Measurements from ENCODE around the gene EZH2.

The EZH2 gene

GRCh38 chr7:148856578-148856881 is 27.6 kb downstream of the EZH2 start:
- Histone ChIP-seq H3K27me3 (ENCODE audit: insufficient read depth, low read length) (no peaks in the 10 kb centered on the region), H3K4me2 (ENCODE audit: low read length) (no peak overlapping the region), H3K79me1 (ENCODE audit: low read length) (no peaks in the 10 kb centered on the region), H2BK5ac (ENCODE audit: low read depth, low read length, poor library complexity) (no peak overlapping the region), H2AK5ac (ENCODE audit: low read length) (no peak overlapping the region), H3K36me3 (ENCODE audit: control insufficient read depth in 1 of 2, insufficient read depth in 2 of 2, low read length in 2 of 2) (no peaks in the 10 kb centered on the region), H3K23ac (ENCODE audit: low read length) (no peak overlapping the region), H3K9ac (ENCODE audit: low read length) (no peak overlapping the region), H3K79me2 (ENCODE audit: control insufficient read depth, insufficient read depth, low read length, poor library complexity) (peaks cover 5% of the 10 kb centered on the region), H3K18ac (ENCODE audit: low read length) (no peak overlapping the region), H3K27ac (ENCODE audit: low read depth, low read length) (no peak overlapping the region), H2AFZ (ENCODE audit: insufficient read depth, low read length, poor library complexity) (no peak overlapping the region), H3K4me3 (ENCODE audit: low read depth, low read length) (no peak overlapping the region), H2BK120ac (ENCODE audit: insufficient read depth, low read length, poor library complexity) (no peak overlapping the region), H4K8ac (ENCODE audit: low read depth, low read length) (no peak overlapping the region), H3K4me1 (ENCODE audit: control insufficient read depth in 1 of 2, insufficient read depth in 2 of 2, low read length in 2 of 2) (peaks cover 0 to 5% of the 10 kb centered on the region in 2 experiments), H2BK12ac (ENCODE audit: low read length) (no peak overlapping the region), H3K9me3 (ENCODE audit: insufficient read depth, low read depth, low read length) (no peaks in the 10 kb centered on the region), H4K91ac (ENCODE audit: low read depth, low read length) (no peak overlapping the region), H3K14ac (ENCODE audit: low read length) (no peak overlapping the region), H4K12ac (ENCODE audit: low read depth, low read length) (no peak overlapping the region), H3K4ac (ENCODE audit: low read depth, low read length) (no peak overlapping the region)
- no peak for DNase-seq
- WGBS (ENCODE audit: extremely low coverage, insufficient coverage, insufficient read length), result no CpG with 5 or more reads among the region's 2 CpGs

GRCh38 chr7:148854983-148855382 is 29.1 kb downstream of the EZH2 start:
- H4K8ac ChIP-seq (ENCODE audit: low read depth, low read length), result no peak overlapping the region
- no peak overlapping the region for H3K9ac ChIP-seq (ENCODE audit: low read length)
- H4K91ac ChIP-seq (ENCODE audit: low read depth, low read length), result no peak overlapping the region
- no peaks in the 10 kb centered on the region for H3K27me3 ChIP-seq (ENCODE audit: insufficient read depth, low read length)
- peaks cover 0 to 2% of the 10 kb centered on the region in 2 experiments for H3K4me1 ChIP-seq (ENCODE audit: control insufficient read depth in 1 of 2, insufficient read depth in 2 of 2, low read length in 2 of 2)
- H3K14ac ChIP-seq (ENCODE audit: low read length), result no peak overlapping the region
- no peaks in the 10 kb centered on the region for H3K9me3 ChIP-seq (ENCODE audit: insufficient read depth, low read depth, low read length)
- H2BK5ac ChIP-seq (ENCODE audit: low read depth, low read length, poor library complexity), result no peak overlapping the region
- no peak overlapping the region for H3K27ac ChIP-seq (ENCODE audit: low read depth, low read length)
- H3K79me2 ChIP-seq (ENCODE audit: control insufficient read depth, insufficient read depth, low read length, poor library complexity), result peaks cover 5% of the 10 kb centered on the region
- H3K4ac ChIP-seq (ENCODE audit: low read depth, low read length), result peak overlapping the region; percentile 47
- no peak overlapping the region for H3K18ac ChIP-seq (ENCODE audit: low read length)
- no peak overlapping the region for H3K23ac ChIP-seq (ENCODE audit: low read length)
- no peaks in the 10 kb centered on the region for H3K36me3 ChIP-seq (ENCODE audit: control insufficient read depth in 1 of 2, insufficient read depth in 2 of 2, low read length in 2 of 2)
- WGBS (ENCODE audit: extremely low coverage, insufficient coverage, insufficient read length), result no CpG with 5 or more reads among the region's 1 CpG
- no peak overlapping the region for H2AFZ ChIP-seq (ENCODE audit: insufficient read depth, low read length, poor library complexity)
- no peaks in the 10 kb centered on the region for H3K79me1 ChIP-seq (ENCODE audit: low read length)
- no peak for DNase-seq
- no peak overlapping the region for H4K12ac ChIP-seq (ENCODE audit: low read depth, low read length)
- no peak overlapping the region for H3K4me3 ChIP-seq (ENCODE audit: low read depth, low read length)
- no peak overlapping the region for H3K4me2 ChIP-seq (ENCODE audit: low read length)
- H2BK12ac ChIP-seq (ENCODE audit: low read length), result no peak overlapping the region
- no peak overlapping the region for H2BK120ac ChIP-seq (ENCODE audit: insufficient read depth, low read length, poor library complexity)
- no peak overlapping the region for H2AK5ac ChIP-seq (ENCODE audit: low read length)

- no peak overlapping the region for H4K91ac ChIP-seq (ENCODE audit: low read depth, low read length)
- no peaks in the 10 kb centered on the region for H3K36me3 ChIP-seq (ENCODE audit: control insufficient read depth in 1 of 2, insufficient read depth in 2 of 2, low read length in 2 of 2)
- H4K8ac ChIP-seq (ENCODE audit: low read depth, low read length), result no peak overlapping the region
- H3K4ac ChIP-seq (ENCODE audit: low read depth, low read length), result peak overlapping the region; percentile 4
- no peak overlapping the region for H2BK5ac ChIP-seq (ENCODE audit: low read depth, low read length, poor library complexity)
- H3K4me1 ChIP-seq (ENCODE audit: control insufficient read depth in 1 of 2, insufficient read depth in 2 of 2, low read length in 2 of 2), result peaks cover 2% of the 10 kb centered on the region in 2 experiments
- H3K27me3 ChIP-seq (ENCODE audit: insufficient read depth, low read length), result no peaks in the 10 kb centered on the region
- no peak overlapping the region for H2AFZ ChIP-seq (ENCODE audit: insufficient read depth, low read length, poor library complexity)
- H3K23ac ChIP-seq (ENCODE audit: low read length), result no peak overlapping the region
- H3K9ac ChIP-seq (ENCODE audit: low read length), result no peak overlapping the region
- no peak overlapping the region for H3K18ac ChIP-seq (ENCODE audit: low read length)
- no peaks in the 10 kb centered on the region for H3K79me1 ChIP-seq (ENCODE audit: low read length)
- H3K79me2 ChIP-seq (ENCODE audit: control insufficient read depth, insufficient read depth, low read length, poor library complexity), result peaks cover 8% of the 10 kb centered on the region
- H2BK12ac ChIP-seq (ENCODE audit: low read length), result no peak overlapping the region
- no peak overlapping the region for H4K12ac ChIP-seq (ENCODE audit: low read depth, low read length)
- DNase-seq, result no peak
- no peak overlapping the region for H3K14ac ChIP-seq (ENCODE audit: low read length)
- no peak overlapping the region for H3K27ac ChIP-seq (ENCODE audit: low read depth, low read length)
- WGBS (ENCODE audit: extremely low coverage, insufficient coverage, insufficient read length), result no CpG with 5 or more reads among the region's 1 CpG
- H2BK120ac ChIP-seq (ENCODE audit: insufficient read depth, low read length, poor library complexity), result no peak overlapping the region
- no peak overlapping the region for H3K4me3 ChIP-seq (ENCODE audit: low read depth, low read length)
- H3K4me2 ChIP-seq (ENCODE audit: low read length), result no peak overlapping the region
- H2AK5ac ChIP-seq (ENCODE audit: low read length), result no peak overlapping the region
- H3K9me3 ChIP-seq (ENCODE audit: insufficient read depth, low read depth, low read length), result no peaks in the 10 kb centered on the region
Measured at GRCh38 chr7:148852272-148852671, 31.8 kb downstream of the EZH2 start.

DNA sequence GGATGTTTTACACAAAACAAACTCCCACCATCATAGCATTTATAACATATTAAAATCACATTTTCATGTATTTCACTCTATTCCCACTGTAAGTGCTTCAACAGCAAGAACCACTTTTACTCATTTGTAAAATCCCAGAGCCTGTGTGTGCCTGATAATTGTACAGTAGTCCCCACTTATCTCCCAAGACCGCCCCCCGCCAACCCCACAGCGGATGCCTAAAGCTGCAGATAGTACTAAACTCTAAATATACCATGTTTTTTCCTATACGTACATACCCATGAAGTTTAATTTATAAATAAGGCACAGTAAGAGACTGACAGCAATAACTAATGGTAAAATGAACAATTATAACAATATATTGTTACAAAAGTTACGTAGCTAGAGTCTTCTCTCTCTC is 33.5 kb downstream of the EZH2 start:
- Histone ChIP-seq H2BK12ac (ENCODE audit: low read length) (no peak overlapping the region), H3K27ac (ENCODE audit: low read depth, low read length) (no peak overlapping the region), H4K91ac (ENCODE audit: low read depth, low read length) (no peak overlapping the region), H3K4me2 (ENCODE audit: low read length) (no peak overlapping the region), H4K12ac (ENCODE audit: low read depth, low read length) (no peak overlapping the region), H3K36me3 (ENCODE audit: control insufficient read depth in 1 of 2, insufficient read depth in 2 of 2, low read length in 2 of 2) (no peaks in the 10 kb centered on the region), H2BK5ac (ENCODE audit: low read depth, low read length, poor library complexity) (no peak overlapping the region), H3K79me2 (ENCODE audit: control insufficient read depth, insufficient read depth, low read length, poor library complexity) (peaks cover 8% of the 10 kb centered on the region), H2AFZ (ENCODE audit: insufficient read depth, low read length, poor library complexity) (no peak overlapping the region), H3K4me3 (ENCODE audit: low read depth, low read length) (no peak overlapping the region), H3K14ac (ENCODE audit: low read length) (no peak overlapping the region), H3K9me3 (ENCODE audit: insufficient read depth, low read depth, low read length) (no peaks in the 10 kb centered on the region), H4K8ac (ENCODE audit: low read depth, low read length) (no peak overlapping the region), H3K23ac (ENCODE audit: low read length) (no peak overlapping the region), H3K27me3 (ENCODE audit: insufficient read depth, low read length) (no peaks in the 10 kb centered on the region), H3K4ac (ENCODE audit: low read depth, low read length) (no peak overlapping the region), H2BK120ac (ENCODE audit: insufficient read depth, low read length, poor library complexity) (no peak overlapping the region), H3K4me1 (ENCODE audit: control insufficient read depth in 1 of 2, insufficient read depth in 2 of 2, low read length in 2 of 2) (peaks cover 2% of the 10 kb centered on the region in 2 experiments), H2AK5ac (ENCODE audit: low read length) (no peak overlapping the region), H3K18ac (ENCODE audit: low read length) (peak overlapping the region; percentile 67), H3K9ac (ENCODE audit: low read length) (no peak overlapping the region), H3K79me1 (ENCODE audit: low read length) (no peaks in the 10 kb centered on the region)
- no CpG with 5 or more reads among the region's 5 CpGs for WGBS (ENCODE audit: extremely low coverage, insufficient coverage, insufficient read length)
- no peak for DNase-seq
